ENCODE results near the gene FBXO7. TPM values are rescaled to one million over a fixed set of nuclear protein-coding genes. Genes with fewer than 3 reads are reported as not detected.

Gene FBXO7
- total RNA-seq, 1 donor from 2014 or later: 57.7 TPM

- no peak for DNase-seq
These were observed 57.6 kb downstream of the FBXO7 start for GRCh38 chr22:32531931-32532819.

GRCh38 chr22:32532820-32533128, 58.2 kb downstream of the FBXO7 start:
- no peak for DNase-seq

DNA sequence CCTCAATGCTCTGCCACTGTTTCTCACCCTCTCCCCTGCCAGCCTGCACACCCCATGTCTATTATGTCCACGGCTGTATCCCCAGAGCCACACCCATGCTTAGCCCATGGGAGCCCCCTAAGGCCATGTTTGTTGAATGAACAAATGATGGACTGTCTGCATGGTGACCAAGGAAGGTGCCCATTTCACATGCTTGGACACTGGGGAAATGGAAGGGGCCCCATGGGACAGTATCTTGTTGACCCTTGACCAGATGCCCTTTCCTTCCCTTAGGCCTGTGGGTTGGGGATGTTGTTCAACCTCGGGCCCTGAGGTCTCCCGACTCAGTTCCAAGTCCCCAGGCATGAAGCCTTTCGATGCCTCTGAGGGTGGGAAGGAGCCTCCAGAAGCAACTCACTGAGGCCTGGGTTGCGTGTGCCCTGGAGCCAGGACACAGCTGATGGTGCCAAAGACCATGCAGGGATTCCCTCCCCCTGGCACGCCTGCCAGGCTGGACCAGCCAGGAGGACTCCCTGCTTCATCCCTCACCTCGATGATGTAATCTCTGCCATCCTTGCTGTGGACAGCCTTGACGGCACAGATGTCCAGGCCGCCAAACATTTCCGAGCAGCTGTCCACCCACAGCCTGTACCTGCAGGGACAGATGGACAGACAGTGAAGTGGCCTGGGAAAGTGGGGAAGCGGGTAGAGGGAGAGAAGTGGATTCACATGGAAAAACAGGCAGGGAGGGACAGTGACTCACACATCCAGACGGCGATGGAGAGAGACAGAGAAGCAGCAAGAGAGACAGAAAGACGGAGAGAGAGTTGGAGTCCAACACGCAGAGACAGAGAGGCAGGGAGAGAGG, 58.9 kb downstream of the FBXO7 start:
- no peak for DNase-seq

GRCh38 chr22:32534252-32535235, 59.9 kb downstream of the FBXO7 start:
- no peak for DNase-seq

DNA sequence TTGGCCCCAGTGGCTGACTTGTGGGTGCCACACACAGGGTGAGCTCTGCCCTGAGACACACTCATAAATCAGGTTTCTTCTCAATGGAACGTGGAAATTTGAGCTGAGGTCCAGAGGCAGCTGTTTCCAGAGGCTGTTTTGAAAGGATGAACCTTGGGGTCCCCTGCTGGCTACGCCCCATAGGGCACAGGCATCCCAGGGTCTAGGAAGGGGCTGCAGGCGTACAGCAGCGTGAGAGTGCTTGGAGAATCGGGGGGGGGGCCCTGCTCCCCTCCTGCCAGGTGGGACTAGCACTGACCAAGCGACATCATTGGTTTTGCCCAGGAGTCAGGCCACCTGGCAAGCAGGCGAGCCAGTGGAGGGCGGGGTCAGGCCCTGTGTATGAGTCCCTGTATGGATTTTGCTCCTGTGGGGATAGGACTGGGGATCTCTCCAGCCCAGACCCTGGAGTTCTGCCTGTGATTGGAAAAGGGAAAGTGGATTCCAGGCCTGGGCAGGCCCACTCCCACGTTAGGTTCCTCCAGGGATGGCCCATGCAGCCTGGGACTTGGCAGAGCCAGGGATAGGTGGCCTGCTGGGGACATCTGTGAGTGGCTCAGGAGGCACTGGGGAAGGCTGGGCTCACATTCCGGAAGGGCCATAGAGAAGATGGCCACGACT, 61.0 kb downstream of the FBXO7 start:
- DNase-seq: no peak

- DNase-seq: no peak
These were observed 61.7 kb downstream of the FBXO7 start for GRCh38 chr22:32536352-32536751.

- DNase-seq: no peak
These were observed 63.9 kb downstream of the FBXO7 start for GRCh38 chr22:32538521-32538920.

GRCh38 chr22:32539631-32540421, 65.2 kb downstream of the FBXO7 start:
- no peak for DNase-seq

GRCh38 chr22:32541481-32541880, 66.9 kb downstream of the FBXO7 start:
- no peak for DNase-seq

GRCh38 chr22:32542066-32542676, 67.6 kb downstream of the FBXO7 start:
- DNase-seq: no peak

GRCh38 chr22:32542677-32543357, 68.2 kb downstream of the FBXO7 start:
- no peak for DNase-seq

DNA sequence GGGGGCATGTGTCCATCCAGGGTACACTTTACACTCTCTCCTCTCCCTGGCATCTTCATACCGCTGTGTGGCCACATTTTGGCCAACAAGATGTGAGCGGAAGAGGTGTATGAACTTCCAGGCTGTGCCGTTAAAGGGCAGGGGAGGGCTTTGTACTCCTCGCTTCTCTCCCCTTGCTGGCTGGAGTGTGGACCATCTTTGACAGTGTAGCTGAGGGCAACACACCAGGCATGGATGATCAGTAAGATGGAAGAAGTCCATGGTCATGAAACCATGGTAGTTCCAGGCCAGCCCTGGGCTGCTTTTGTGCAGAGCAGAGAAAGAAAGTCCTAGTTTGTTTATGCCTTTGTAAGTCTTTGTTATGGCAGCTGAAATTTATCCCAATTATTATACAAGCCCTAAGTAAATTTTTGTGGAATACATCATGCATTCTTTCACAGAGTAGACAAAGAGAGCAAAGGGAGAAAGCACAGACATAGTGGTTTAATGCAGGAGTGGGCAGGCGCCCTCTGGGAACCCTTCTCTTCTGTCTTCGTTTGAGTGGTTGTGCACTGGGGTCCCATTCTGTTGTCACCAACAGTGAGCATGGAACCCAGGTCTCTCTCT, 70.4 kb downstream of the FBXO7 start:
- no peak for DNase-seq

DNA sequence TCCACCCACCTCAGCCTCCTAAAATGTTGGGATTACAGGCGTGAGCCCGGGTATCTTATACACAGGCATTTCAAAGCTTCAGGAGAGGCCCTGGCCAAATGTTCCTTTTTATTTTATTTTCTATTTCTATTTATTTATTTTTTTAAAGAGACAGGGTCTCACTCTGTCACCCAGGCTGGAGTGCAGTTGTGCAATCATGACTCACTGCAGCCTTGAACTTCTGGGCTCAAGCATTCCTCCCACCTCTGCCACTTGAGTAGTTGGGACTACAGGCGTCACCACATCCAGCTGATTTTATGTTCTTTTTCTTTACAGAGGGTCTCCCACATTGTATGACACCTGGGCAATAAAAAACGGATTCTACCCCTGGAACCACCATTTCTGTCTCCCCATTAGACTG, 71.2 kb downstream of the FBXO7 start:
- DNase-seq: no peak

DNA sequence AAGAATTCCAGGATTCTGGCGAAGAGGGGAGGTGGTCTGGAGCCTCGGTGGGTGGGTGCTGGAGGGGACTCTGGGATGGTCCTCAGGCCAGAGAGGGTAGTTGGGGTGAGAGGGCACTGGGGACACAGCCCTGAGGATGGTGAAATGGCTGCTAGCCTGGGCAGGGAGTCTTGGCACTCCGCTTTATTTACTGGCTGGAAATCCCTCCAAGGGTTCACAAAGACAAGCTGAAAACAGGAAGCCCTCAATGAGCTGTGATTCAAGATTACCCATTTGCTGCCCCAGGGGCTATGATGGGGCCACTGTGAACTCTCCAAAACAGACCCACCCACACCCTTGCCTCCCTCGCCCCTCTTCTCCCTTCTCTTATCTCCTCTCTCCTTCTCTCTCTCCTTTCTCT, 71.9 kb downstream of the FBXO7 start:
- DNase-seq: no peak

DNA sequence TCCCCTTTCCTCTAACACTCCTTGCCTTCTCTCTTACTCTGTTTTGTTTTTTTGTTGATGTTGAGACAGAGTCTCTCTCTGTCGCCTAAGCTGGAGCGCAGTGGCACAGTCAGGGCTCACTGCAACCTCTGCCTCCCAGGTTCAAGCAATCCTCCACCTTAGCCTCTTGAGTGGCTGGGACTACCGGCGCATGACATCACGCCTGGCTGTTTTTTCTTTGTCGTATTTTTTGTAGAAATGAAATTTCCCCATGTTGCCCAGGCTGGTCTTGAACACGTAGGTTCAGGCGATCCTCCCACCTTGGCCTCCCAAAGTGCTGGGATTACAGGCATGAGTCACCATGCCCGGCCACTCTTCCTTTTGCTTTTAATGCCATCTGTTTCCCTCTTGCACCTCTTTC, 72.3 kb downstream of the FBXO7 start:
- DNase-seq: no peak

DNA sequence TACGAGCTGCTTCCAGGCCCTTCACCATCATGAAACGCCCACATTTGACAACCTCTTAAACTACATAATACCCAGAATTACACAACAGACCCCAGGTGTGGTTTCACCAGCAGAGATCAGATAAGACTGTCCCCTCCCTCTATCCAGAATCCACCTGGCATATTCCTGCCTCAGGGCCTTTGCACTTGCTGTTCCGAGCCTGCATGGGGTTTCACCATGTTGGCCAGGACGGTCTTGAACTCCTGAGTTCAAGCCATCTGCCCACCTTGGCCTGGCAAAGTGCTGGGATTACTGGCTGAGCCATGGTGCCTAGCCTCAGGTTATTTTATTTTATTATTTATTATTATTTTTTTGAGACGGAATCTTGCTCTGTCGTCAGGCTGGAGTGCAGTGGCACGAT, 73.4 kb downstream of the FBXO7 start:
- DNase-seq: no peak
